Fibroblast of the aortic adventitia (primary cell): Measurements from ENCODE around the gene SRXN1. TPM values are rescaled to one million over a fixed set of nuclear protein-coding genes. Genes with fewer than 3 reads are reported as not detected.

ENCODE experiments used
- DNase-seq: peaks from one replicate; pipeline ENCODE4 v3.0.0-alpha.2; 2010; ENCODE audit warnings: low read depth
- H3K4me3 ChIP-seq: 2 replicates; pipeline ENCODE4 v1.5.1; 2011; ENCODE audit warnings: low read depth, mild to moderate bottlenecking, control low read depth, low read length, moderate library complexity
- CTCF ChIP-seq: IDR thresholded peaks from 2 replicates; pipeline ENCODE4 v1.5.1; 2011; ENCODE audit warnings: mild to moderate bottlenecking, low read length, control low read depth, inconsistent platforms; ENCODE audit not compliant: insufficient read depth
- total RNA-seq: library from RNA; depleted of rRNA; stranded (reverse); fragments of >200 nt; gene quantifications from 2 replicates; pipeline ENCODE4 v1.2.3, GENCODE V29; 2012; ENCODE audit warnings: low replicate concordance

SRXN1 gene
- total RNA-seq, 1 donor: 67.9 TPM

- no peak for TF ChIP-seq CTCF
- DNase-seq: no peak
- H3K4me3 ChIP-seq: no peak overlapping the region
Measured at GRCh38 chr20:676315-676937, 23.4 kb upstream of the SRXN1 start.

GRCh38 chr20:675453-676314 lies 22.7 kb upstream of the SRXN1 start, which contains the start of gene SCRT2:
Gene SCRT2, minus strand, starts transcription at chr20:675802. Its CDS starts 201 bp downstream, at chr20:675601.
- DNase-seq: peak; percentile 66
- H3K4me3 ChIP-seq: no peak within 1 kb of the TSS
- TF ChIP-seq CTCF: no peak

DNA sequence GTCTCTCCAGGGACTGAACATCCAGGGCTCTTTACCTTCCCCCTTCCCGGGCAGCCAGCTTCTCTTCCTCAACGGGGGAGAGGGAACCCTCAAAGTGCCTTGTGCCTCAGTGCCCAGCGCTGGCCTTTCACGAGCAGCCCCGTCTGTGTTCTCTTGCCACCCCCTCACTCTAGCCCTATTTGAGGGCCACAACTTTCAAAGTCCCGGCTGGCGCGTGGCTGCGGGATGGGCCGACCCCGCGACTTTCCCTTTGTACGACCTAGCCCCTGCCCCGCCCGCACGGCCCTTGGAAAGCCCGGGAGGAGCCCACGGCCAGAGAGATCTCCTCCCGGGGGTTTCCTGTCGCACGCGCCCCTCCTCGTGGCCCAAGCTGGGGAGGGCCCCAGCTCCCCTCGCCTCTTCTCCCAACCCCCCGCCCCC lies 22.0 kb upstream of the SRXN1 start:
- TF ChIP-seq CTCF: no peak
- no peak for DNase-seq
- no peak overlapping the region for H3K4me3 ChIP-seq

GRCh38 chr20:673603-674001 lies 20.6 kb upstream of the SRXN1 start:
- no peak for DNase-seq
- no peak for TF ChIP-seq CTCF
- H3K4me3 ChIP-seq: no peak overlapping the region

DNA sequence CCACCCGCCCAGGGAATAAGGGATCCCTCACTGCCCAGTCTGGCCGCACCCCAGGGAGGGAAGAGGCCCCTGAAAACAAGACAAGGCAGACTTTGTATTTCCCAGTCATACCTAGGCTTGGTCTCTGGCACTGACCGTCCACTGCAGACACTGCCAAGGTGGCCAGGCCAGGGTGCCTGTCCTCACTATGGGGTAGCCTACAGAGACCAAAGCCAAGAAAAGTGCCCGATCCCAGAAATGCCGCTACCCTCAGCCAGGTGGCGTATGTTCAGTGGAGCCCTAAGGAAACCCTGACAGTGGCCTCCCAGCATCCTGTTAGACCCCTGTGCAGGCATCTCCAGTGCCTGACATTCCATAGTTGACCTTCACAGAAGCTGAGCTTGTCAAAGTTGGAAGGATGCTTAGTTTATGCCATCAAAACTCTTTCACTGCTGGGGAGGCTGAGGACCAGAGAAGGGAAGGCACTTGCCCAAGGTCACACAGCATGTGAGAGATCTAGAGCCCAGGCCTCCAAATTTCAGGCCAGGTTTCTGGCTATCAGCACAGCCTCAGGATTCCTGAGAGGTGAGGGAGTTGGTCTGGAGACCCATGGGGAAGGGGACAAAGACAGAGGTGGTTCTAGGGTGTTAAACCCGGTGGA lies 20.1 kb upstream of the SRXN1 start:
- no peak overlapping the region for H3K4me3 ChIP-seq
- no peak for DNase-seq
- TF ChIP-seq CTCF: peak; percentile 32

GRCh38 chr20:671252-672030 lies 18.4 kb upstream of the SRXN1 start:
- H3K4me3 ChIP-seq: no peak overlapping the region
- no peak for TF ChIP-seq CTCF
- DNase-seq: no peak
